ENCODE data around the gene WBP2.

DNA sequence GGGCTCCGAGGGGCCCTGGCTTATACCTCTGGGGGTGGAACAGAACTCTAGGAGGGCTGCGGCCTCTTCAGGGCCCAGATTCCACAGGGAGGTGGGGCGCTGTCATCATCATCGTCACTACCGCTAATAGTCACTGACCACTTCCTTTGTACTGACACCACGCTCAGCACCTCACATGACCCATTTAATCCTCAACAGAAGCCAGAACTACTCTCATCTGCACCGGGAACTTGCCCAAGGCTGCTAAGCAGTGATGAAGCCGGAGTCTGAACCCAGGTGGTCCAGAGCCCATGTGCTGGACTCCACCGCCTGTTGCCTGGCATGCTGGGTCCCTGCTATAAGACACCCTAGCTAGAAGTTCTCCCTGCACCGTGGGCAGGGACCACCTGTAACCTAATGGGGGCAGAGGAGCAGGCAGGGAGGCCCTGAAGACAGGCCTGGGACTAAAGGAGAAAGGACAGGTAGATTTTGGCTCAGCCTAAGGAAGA is 22.9 kb downstream of the WBP2 start:
- TF ChIP-seq, protein P1, sequence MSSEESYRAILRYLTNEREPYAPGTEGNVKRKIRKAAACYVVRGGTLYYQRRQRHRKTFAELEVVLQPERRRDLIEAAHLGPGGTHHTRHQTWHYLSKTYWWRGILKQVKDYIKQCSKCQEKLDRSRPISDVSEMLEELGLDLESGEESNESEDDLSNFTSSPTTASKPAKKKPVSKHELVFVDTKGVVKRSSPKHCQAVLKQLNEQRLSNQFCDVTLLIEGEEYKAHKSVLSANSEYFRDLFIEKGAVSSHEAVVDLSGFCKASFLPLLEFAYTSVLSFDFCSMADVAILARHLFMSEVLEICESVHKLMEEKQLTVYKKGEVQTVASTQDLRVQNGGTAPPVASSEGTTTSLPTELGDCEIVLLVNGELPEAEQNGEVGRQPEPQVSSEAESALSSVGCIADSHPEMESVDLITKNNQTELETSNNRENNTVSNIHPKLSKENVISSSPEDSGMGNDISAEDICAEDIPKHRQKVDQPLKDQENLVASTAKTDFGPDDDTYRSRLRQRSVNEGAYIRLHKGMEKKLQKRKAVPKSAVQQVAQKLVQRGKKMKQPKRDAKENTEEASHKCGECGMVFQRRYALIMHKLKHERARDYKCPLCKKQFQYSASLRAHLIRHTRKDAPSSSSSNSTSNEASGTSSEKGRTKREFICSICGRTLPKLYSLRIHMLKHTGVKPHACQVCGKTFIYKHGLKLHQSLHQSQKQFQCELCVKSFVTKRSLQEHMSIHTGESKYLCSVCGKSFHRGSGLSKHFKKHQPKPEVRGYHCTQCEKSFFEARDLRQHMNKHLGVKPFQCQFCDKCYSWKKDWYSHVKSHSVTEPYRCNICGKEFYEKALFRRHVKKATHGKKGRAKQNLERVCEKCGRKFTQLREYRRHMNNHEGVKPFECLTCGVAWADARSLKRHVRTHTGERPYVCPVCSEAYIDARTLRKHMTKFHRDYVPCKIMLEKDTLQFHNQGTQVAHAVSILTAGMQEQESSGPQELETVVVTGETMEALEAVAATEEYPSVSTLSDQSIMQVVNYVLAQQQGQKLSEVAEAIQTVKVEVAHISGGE (tag by site-specific recombination; conservative IDR thresholded peaks at IDR 0.05; ENCODE audit: low read depth): no peak
- TF ChIP-seq, protein P2, sequence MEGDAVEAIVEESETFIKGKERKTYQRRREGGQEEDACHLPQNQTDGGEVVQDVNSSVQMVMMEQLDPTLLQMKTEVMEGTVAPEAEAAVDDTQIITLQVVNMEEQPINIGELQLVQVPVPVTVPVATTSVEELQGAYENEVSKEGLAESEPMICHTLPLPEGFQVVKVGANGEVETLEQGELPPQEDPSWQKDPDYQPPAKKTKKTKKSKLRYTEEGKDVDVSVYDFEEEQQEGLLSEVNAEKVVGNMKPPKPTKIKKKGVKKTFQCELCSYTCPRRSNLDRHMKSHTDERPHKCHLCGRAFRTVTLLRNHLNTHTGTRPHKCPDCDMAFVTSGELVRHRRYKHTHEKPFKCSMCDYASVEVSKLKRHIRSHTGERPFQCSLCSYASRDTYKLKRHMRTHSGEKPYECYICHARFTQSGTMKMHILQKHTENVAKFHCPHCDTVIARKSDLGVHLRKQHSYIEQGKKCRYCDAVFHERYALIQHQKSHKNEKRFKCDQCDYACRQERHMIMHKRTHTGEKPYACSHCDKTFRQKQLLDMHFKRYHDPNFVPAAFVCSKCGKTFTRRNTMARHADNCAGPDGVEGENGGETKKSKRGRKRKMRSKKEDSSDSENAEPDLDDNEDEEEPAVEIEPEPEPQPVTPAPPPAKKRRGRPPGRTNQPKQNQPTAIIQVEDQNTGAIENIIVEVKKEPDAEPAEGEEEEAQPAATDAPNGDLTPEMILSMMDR (tag by site-specific recombination; IDR thresholded peaks at IDR 0.05): no peak
- TF ChIP-seq ZBTB8A (tag by site-specific recombination; IDR thresholded peaks at IDR 0.05): no peak
- TF ChIP-seq SETDB1 (IDR thresholded peaks at IDR 0.05; ENCODE audit: insufficient read length, low read length): no peak

All from HEK293 (cell line).